ENCODE data around the gene MEIS1.

The MEIS1 gene

DNA sequence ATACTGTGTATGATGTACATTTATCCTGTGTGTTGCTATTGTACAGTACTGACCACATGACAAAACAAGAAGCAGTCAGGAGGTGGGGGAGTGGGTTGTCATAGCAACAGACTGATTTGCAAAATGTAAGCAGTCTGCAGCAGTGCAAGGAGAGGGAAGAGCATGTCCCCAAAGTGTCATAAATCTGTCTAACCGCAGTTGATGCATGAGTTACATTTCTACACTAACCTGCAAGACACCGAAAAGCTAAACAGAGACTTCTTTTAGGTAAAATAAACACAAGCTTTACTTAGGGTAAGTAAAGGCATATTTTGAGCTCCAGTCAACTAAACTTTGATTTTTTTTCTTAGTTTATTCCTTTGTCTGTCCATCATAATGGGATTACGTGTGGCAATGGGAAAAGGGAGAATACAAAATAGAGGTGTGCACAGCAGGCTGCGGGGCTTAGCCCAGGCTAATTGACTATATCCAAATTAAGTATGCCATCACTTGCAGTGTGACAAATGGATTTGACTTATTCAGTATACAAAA, 134.5 kb downstream of the MEIS1 start:
- DNase-seq, result no peak
- no peaks in the 10 kb centered on the region for H3K27me3 ChIP-seq (ENCODE audit: insufficient read depth, low read depth, severe bottlenecking)
- H3K27ac ChIP-seq, result no peak overlapping the region
- no peak overlapping the region for H3K4me3 ChIP-seq (ENCODE audit: low read depth, low read length)
- no peak for TF ChIP-seq CTCF (IDR thresholded peaks at IDR 0.05; ENCODE audit: low read depth, low read length)
- peaks cover 2% of the 10 kb centered on the region; the same call in 1 of the 2 replicates for H3K36me3 ChIP-seq
- H3K9me3 ChIP-seq (ENCODE audit: severe bottlenecking), result no peaks in the 10 kb centered on the region

GRCh38 chr2:66569974-66570373, 135.0 kb downstream of the MEIS1 start:
- H3K27me3 ChIP-seq (ENCODE audit: insufficient read depth, low read depth, severe bottlenecking), result no peaks in the 10 kb centered on the region
- H3K36me3 ChIP-seq, result peaks cover 2% of the 10 kb centered on the region; the same call in 1 of the 2 replicates
- no peaks in the 10 kb centered on the region for H3K9me3 ChIP-seq (ENCODE audit: severe bottlenecking)
- TF ChIP-seq CTCF (IDR thresholded peaks at IDR 0.05; ENCODE audit: low read depth, low read length), result no peak
- no peak overlapping the region for H3K27ac ChIP-seq
- H3K4me3 ChIP-seq (ENCODE audit: low read depth, low read length), result no peak overlapping the region
- DNase-seq, result no peak

- Histone ChIP-seq H3K36me3 (peaks cover 2% of the 10 kb centered on the region; the same call in 1 of the 2 replicates), H3K27me3 (ENCODE audit: insufficient read depth, low read depth, severe bottlenecking) (peaks cover 1% of the 10 kb centered on the region), H3K4me3 (ENCODE audit: low read depth, low read length) (no peak overlapping the region), H3K9me3 (ENCODE audit: severe bottlenecking) (no peaks in the 10 kb centered on the region), H3K27ac (no peak overlapping the region)
- no peak for TF ChIP-seq CTCF (IDR thresholded peaks at IDR 0.05; ENCODE audit: low read depth, low read length)
- no peak for DNase-seq
Measured at GRCh38 chr2:66570471-66570870, 135.5 kb downstream of the MEIS1 start.

GRCh38 chr2:66571918-66572317, 137.0 kb downstream of the MEIS1 start:
- Histone ChIP-seq H3K36me3 (peaks cover 2% of the 10 kb centered on the region; the same call in 1 of the 2 replicates), H3K4me3 (ENCODE audit: low read depth, low read length) (no peak overlapping the region), H3K27me3 (ENCODE audit: insufficient read depth, low read depth, severe bottlenecking) (peaks cover 15% of the 10 kb centered on the region), H3K9me3 (ENCODE audit: severe bottlenecking) (no peaks in the 10 kb centered on the region), H3K27ac (no peak overlapping the region)
- DNase-seq, result no peak
- TF ChIP-seq CTCF (IDR thresholded peaks at IDR 0.05; ENCODE audit: low read depth, low read length), result no peak

GRCh38 chr2:66572391-66572790, 137.5 kb downstream of the MEIS1 start:
- Histone ChIP-seq H3K9me3 (ENCODE audit: severe bottlenecking) (no peaks in the 10 kb centered on the region), H3K36me3 (peaks cover 2% of the 10 kb centered on the region; the same call in 1 of the 2 replicates)

More at GRCh38 chr2:66572391-66572790, 137.5 kb downstream of the MEIS1 start:
- TF ChIP-seq CTCF (IDR thresholded peaks at IDR 0.05; ENCODE audit: low read depth, low read length), result no peak
- H3K27me3 ChIP-seq (ENCODE audit: insufficient read depth, low read depth, severe bottlenecking), result peaks cover 19% of the 10 kb centered on the region
- no peak overlapping the region for H3K27ac ChIP-seq
- no peak overlapping the region for H3K4me3 ChIP-seq (ENCODE audit: low read depth, low read length)
- DNase-seq, result no peak
